ENCODE data around the gene EPOP.

EPOP gene

GRCh38 chr17:38674749-38675615 is at the start of gene EPOP:
EPOP (minus strand) TSS chr17:38674957; CDS start chr17:38674495, 462 bp downstream.
- DNase-seq (ENCODE audit: low spot score) = peak; percentile 95

- no peak for DNase-seq (ENCODE audit: low spot score)
Measured at GRCh38 chr17:38721802-38722201, 47.0 kb upstream of the EPOP start.

DNA sequence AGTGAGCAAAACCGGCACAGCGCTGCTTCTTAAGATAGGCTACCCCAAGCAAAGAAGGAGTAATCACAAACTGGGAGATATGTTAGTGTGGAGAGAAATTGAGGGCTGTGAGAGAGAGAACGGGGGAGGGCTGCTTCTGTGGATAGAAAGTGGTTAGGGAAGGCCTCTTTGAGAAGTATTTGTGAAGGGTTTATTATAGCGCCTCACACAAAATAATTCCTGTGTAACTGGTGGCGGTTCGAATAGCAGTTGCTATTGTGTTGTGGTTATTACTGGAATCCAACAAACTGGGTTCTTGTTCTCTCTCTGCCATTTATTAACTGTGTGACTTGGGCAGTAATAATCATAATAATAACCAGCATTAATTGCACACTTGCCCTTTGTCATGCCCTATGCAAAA is 46.2 kb upstream of the EPOP start:
- DNase-seq (ENCODE audit: low spot score) = no peak

GRCh38 chr17:38719943-38720641 is 45.3 kb upstream of the EPOP start:
- no peak for DNase-seq (ENCODE audit: low spot score)

GRCh38 chr17:38719289-38719942 is 44.7 kb upstream of the EPOP start:
- no peak for DNase-seq (ENCODE audit: low spot score)

GRCh38 chr17:38717139-38717745 is 42.5 kb upstream of the EPOP start:
- DNase-seq (ENCODE audit: low spot score) = no peak

DNA sequence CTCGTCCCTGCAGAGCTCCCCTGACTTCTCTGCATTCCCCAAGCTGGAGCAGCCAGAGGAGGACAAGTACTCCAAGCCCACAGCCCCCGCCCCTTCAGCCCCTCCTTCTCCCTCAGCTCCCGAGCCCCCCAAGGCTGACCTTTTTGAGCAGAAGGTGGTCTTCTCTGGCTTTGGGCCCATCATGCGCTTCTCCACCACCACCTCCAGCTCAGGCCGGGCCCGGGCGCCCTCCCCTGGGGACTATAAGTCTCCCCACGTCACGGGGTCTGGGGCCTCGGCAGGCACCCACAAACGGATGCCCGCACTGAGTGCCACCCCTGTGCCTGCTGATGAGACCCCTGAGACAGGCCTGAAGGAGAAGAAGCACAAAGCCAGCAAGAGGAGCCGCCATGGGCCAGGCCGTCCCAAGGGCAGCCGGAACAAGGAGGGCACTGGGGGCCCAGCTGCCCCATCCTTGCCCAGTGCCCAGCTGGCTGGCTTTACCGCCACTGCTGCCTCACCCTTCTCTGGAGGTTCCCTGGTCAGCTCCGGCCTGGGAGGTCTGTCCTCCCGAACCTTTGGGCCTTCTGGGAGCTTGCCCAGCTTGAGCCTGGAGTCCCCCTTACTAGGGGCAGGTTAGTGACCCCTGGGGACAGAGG is 41.7 kb upstream of the EPOP start:
- no peak for DNase-seq (ENCODE audit: low spot score)

DNA sequence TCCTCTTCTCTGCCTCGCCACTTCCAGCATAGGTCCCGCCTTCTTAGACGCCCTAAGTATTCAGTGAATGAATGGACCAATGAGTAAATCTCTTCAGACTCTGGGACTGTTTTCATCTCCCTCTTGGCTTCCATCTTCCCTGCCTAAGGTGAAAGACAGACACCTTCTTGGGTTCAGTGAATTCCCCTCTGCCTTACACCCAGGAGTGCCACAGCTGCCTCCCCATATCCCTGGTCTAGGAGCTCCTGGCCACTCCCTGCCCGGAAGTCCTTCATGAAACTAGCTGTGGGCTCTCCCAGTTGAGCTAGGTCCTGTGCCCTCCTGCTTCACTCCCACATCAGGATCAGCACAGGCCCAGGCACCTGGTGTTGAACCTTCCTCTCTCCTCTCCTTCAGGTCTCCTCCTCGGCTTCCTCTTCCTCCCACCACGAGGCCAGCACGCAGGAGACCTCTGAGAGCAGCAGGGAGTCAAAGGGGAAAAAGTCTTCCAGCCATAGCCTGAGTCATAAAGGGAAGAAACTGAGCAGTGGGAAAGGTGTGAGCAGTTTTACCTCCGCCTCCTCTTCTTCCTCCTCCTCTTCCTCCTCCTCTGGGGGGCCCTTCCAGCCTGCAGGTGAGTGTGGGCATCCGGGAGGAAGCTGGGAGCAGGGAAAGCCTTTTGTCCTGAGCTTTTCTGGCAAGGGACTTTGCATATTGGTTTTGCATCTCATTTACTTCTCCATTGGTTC is 40.6 kb upstream of the EPOP start:
- no peak for DNase-seq (ENCODE audit: low spot score)

GRCh38 chr17:38713456-38714075 is 38.8 kb upstream of the EPOP start:
- DNase-seq (ENCODE audit: low spot score) = no peak

- DNase-seq (ENCODE audit: low spot score) = no peak
Measured at GRCh38 chr17:38712593-38712992, 37.8 kb upstream of the EPOP start.

- no peak for DNase-seq (ENCODE audit: low spot score)
Measured at GRCh38 chr17:38711792-38712571, 37.2 kb upstream of the EPOP start.

DNA sequence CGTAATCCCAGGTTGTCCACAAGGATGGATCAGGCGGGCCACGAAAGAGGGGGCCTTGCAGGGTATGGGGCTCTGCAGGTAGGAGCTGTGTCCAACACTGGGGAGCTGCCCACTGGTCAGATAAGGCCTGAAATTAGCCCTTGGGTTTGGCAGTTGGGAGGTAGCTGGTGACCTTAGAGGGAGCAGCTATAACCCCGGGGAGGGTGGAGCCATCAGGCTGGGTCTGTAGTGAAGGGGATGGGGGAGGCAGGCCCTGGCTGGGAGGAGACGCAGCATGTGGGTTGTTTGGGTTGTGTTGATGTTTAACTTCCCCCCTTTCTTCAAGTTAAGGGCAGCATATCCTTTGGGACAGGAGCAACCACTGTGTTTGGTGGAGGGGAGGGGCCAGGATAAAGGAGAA is 36.2 kb upstream of the EPOP start:
- DNase-seq (ENCODE audit: low spot score) = no peak

DNA sequence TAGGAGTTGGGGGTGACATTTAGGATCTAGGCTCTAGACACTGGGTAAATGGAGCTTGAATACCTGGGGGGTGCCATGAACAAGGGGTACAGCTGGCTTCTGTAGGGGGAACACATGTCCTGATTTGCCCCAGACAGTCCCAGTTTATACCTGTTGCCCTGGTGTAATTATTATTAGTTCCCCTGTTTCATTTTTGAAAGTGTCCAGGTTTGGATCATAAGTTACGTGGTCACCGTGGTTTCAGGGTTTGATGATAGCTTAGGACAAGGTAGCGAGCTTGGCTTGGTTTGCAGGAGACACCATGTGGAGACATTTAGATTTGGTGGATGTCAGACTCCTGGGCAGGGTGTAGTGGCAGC is 35.8 kb upstream of the EPOP start:
- DNase-seq (ENCODE audit: low spot score) = no peak

GRCh38 chr17:38709864-38710603 is 35.3 kb upstream of the EPOP start:
- DNase-seq (ENCODE audit: low spot score) = no peak

DNA sequence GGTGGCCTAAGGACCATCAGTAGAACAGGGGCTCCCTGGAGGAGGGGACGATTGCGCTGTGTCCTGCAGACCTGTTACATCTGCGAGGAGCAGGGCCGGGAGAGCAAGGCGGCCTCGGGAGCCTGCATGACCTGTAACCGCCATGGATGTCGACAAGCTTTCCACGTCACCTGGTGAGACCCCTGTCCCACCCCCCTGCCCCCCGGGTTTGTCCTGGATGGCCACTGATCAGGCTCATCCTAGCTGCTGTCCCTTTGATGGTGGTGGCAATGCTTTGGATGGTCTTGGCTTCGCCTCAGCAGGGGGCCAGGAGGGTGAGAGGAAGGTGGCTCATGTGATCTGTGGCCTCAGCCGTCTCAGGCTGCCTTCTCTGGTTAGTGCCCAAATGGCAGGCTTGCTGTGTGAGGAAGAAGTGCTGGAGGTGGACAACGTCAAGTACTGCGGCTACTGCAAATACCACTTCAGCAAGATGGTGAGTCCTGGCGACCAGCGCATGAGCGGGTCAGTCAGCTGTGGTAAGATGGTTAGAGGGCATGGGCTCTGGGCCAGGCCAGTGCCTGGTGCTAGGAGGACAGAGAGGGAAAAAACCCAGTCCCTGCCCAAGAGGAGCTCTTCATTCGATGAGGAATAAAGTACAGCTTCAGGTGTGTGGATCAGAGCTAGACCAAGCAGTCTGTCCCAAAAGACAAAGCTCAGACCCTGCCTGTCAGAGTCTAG is 34.5 kb upstream of the EPOP start:
- no peak for DNase-seq (ENCODE audit: low spot score)

GRCh38 chr17:38707678-38708351 is 33.1 kb upstream of the EPOP start:
- DNase-seq (ENCODE audit: low spot score) = no peak

GRCh38 chr17:38706505-38707216 is 31.9 kb upstream of the EPOP start:
- peak; percentile 20 for DNase-seq (ENCODE audit: low spot score)
